ENCODE results near the gene POLR2H. TPM values are rescaled to one million over a fixed set of nuclear protein-coding genes. Genes with fewer than 3 reads are reported as not detected.

POLR2H gene
- total RNA-seq, 4 donors from 2014 or later, result 74.4 to 206 (median 146) TPM

- no peak for DNase-seq
- peak overlapping the region; percentile 53 to 76 (median 70) for H3K27ac ChIP-seq
- in situ Hi-C loops (cut with MboI; ENCODE audit: low pct_ligation_motif_present in 1 of 4, low pct_unique_long_range_greater_than_20kb in 1 of 4, low sequenced_read_pairs in 3 of 4) (no loop called here), intact Hi-C loops (cut with DNase I; ENCODE audit: low total_unique reads) (no loop called here)
- no peak overlapping the region for H3K4me3 ChIP-seq
- H3K36me3 ChIP-seq, result peaks cover 0 to 19% (median 6%) of the 10 kb centered on the region in 4 donors
- WGBS, 2 donors (ENCODE audit: low coverage in 1 of 2), result 90 to 93% methylated on average over 2 to 20 of the region's 20 CpGs
- peaks cover 9 to 22% (median 12%) of the 10 kb centered on the region in 4 donors for H3K4me1 ChIP-seq
- no peaks in the 10 kb centered on the region for H3K27me3 ChIP-seq
- TF ChIP-seq POLR2A (IDR thresholded peaks at IDR 0.05), result no peak
- TF ChIP-seq POLR2AphosphoS5 (IDR thresholded peaks at IDR 0.05), result no peak
- TF ChIP-seq EP300 (IDR thresholded peaks at IDR 0.05; ENCODE audit: low read depth), result no peak
- no peak for TF ChIP-seq CTCF (IDR thresholded peaks at IDR 0.05)
- H3K9me3 ChIP-seq, result no peaks in the 10 kb centered on the region
These were observed 14.9 kb upstream of the POLR2H start for GRCh38 chr3:184346480-184347190.

DNA sequence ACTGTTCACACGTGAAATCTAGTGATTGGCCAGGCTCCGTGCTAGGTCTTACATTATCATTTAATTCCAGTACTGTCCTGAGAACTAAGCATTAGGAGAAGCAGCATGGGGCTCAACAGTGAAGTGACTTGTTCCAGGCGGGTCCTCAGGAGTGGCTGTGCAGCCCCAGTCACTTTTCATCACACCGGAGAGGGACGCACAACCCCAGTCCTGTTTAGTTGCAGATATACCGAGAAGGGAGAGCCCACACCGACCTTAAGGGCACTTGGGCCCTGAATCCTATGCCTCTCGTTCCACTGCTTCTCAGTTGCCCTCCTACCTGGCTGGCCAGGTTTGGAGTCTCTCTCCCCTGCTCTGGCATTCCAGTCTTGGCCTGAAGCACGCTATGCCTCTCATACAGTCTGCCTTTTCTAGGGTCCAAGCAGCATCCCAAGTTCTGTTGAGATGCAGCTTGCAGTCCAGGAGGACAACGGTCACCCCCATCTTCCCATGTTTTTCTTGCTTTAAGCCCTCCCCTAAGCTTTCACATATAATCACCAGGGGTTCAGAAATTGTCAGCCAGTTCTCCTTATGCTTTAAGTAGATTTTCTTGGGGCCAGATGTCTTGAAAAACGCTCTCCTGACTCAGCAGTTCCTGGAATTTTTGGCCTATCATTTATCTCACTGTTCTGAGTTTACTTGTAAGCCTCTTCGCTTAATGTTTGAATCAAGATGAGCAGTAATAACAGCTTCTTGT, 14.0 kb upstream of the POLR2H start:
- H3K27me3 ChIP-seq, result no peaks in the 10 kb centered on the region
- WGBS, 2 donors (ENCODE audit: low coverage in 1 of 2), result 73 to 74% methylated on average over 9 to 12 of the region's 12 CpGs
- no peak overlapping the region for H3K4me3 ChIP-seq
- peaks cover 0 to 12% (median 4%) of the 10 kb centered on the region in 4 donors for H3K36me3 ChIP-seq
- no peak for DNase-seq
- in situ Hi-C loops (cut with MboI; ENCODE audit: low pct_ligation_motif_present in 1 of 4, low pct_unique_long_range_greater_than_20kb in 1 of 4, low sequenced_read_pairs in 3 of 4), result no loop called here
- intact Hi-C loops (cut with DNase I; ENCODE audit: low total_unique reads), result no loop called here
- no peaks in the 10 kb centered on the region for H3K9me3 ChIP-seq
- no peak for TF ChIP-seq POLR2A (IDR thresholded peaks at IDR 0.05)
- no peak for TF ChIP-seq CTCF (IDR thresholded peaks at IDR 0.05)
- no peak for TF ChIP-seq EP300 (IDR thresholded peaks at IDR 0.05; ENCODE audit: low read depth)
- TF ChIP-seq POLR2AphosphoS5 (IDR thresholded peaks at IDR 0.05), result no peak
- peaks cover 12 to 29% (median 18%) of the 10 kb centered on the region in 4 donors for H3K4me1 ChIP-seq
- no peak overlapping the region for H3K27ac ChIP-seq

DNA sequence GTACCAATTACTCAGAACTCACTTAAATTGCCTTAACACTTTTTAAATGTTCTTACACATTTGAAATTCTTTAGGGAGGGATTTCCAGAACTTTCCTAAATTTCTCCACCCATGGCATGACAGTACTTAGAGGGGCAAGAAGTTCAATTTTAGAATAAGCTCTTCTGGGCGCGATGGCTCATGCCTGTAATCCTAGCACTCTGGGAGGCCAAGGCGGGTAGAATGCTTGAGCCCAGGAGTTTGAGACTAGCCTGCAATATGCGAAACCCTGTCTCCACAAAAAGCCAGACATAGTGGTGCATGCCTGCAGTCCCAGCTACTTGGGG, 13.5 kb upstream of the POLR2H start:
- DNase-seq, result no peak
- 93% methylated on average over 4 of the region's 4 CpGs; no CpG with 5 or more reads in 1 of the 2 donors for WGBS, 2 donors (ENCODE audit: low coverage in 1 of 2)
- in situ Hi-C loops (cut with MboI; ENCODE audit: low pct_ligation_motif_present in 1 of 4, low pct_unique_long_range_greater_than_20kb in 1 of 4, low sequenced_read_pairs in 3 of 4) (no loop called here), intact Hi-C loops (cut with DNase I; ENCODE audit: low total_unique reads) (no loop called here)
- Histone ChIP-seq H3K9me3 (no peaks in the 10 kb centered on the region), H3K27me3 (no peaks in the 10 kb centered on the region), H3K4me3 (no peak overlapping the region), H3K36me3 (peaks cover 0 to 8% (median under 1%) of the 10 kb centered on the region in 4 donors), H3K4me1 (peaks cover 12 to 35% (median 23%) of the 10 kb centered on the region in 4 donors), H3K27ac (no peak overlapping the region)
- TF ChIP-seq POLR2A (IDR thresholded peaks at IDR 0.05), result no peak
- no peak for TF ChIP-seq POLR2AphosphoS5 (IDR thresholded peaks at IDR 0.05)
- no peak for TF ChIP-seq EP300 (IDR thresholded peaks at IDR 0.05; ENCODE audit: low read depth)
- TF ChIP-seq CTCF (IDR thresholded peaks at IDR 0.05), result no peak

All from transverse colon (tissue), 4 donors.